Gastrocnemius medialis (tissue), 4 donors: ENCODE data around the gene UBE2M.

ENCODE experiments used
- CTCF ChIP-seq, 5 experiments: fragments of 450-650 bp in 3 of 5; fragments of 200-600 bp in 2 of 5; sonication (generic) in 2 of 5; IDR thresholded peaks in 4 of 5; conservative IDR thresholded peaks in 1 of 5; 1 replicate in 4 of 5; 2 replicates in 1 of 5; pipeline ENCODE4 v1.5.1; 2016 to 2019; ENCODE audit warnings: antibody characterized with exemption in 5 of 5, mild to moderate bottlenecking in 3 of 5, moderate library complexity in 3 of 5
- POLR2A ChIP-seq, 2 donors: fragments of 450-650 bp; IDR thresholded peaks; one replicate each; pipeline ENCODE4 v1.6.1; 2017; ENCODE audit warnings: antibody characterized with exemption in 2 of 2, mild to moderate bottlenecking in 2 of 2, moderate library complexity in 2 of 2

DNA sequence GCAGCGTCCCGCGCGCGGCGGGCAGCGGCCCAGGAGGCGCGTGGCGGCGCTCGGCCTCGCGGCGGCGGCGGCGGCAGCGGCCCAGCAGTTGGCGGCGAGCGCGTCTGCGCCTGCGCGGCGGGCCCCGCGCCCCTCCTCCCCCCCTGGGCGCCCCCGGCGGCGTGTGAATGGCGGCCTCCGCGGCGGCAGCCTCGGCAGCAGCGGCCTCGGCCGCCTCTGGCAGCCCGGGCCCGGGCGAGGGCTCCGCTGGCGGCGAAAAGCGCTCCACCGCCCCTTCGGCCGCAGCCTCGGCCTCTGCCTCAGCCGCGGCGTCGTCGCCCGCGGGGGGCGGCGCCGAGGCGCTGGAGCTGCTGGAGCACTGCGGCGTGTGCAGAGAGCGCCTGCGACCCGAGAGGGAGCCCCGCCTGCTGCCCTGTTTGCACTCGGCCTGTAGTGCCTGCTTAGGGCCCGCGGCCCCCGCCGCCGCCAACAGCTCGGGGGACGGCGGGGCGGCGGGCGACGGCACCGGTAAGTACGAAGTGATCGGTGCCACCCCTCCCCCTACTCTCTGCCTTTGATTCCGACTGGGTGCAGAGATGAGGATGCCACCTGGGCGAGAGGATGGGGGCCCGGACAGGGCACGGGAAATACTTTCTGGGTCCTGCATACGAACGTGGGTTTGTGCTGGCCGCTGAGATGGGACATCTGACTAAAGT lies 13.7 kb downstream of the UBE2M start:
- TF ChIP-seq CTCF (IDR thresholded peaks at IDR 0.05 in 4 of 5, conservative IDR thresholded peaks at IDR 0.05 in 1 of 5) (peak in 1 of 5 experiments; percentile 3), POLR2A (IDR thresholded peaks at IDR 0.05) (no peak)
